Astrocyte (in vitro differentiated cells and primary cell): ENCODE results near the gene MACO1. TPM values are rescaled to one million over a fixed set of nuclear protein-coding genes. Genes with fewer than 3 reads are reported as not detected.
A peak's percentile ranks its signal among the peaks of the same experiment; 100 is the strongest.

Experiments
- DNase-seq: peaks from one replicate; pipeline ENCODE4 v3.0.0-alpha.2; 2010; ENCODE audit warnings: low read depth
- FAIRE-seq: peaks from 2 replicates; lab custom pipeline; 2011; peaks lifted over from hg19 to GRCh38; lab: Jason Lieb, UNC
- H2AFZ ChIP-seq: 2 replicates; pipeline ENCODE4 v1.6.0; 2012; ENCODE audit warnings: low read depth, low read length, inconsistent platforms
- H3K27ac ChIP-seq: 2 replicates; pipeline ENCODE4 v1.5.1; 2011; ENCODE audit warnings: low read depth, low read length, inconsistent platforms
- H3K27me3 ChIP-seq: 2 replicates; pipeline ENCODE4 v1.6.0; 2011; ENCODE audit warnings: low read length, inconsistent platforms; ENCODE audit not compliant: insufficient read depth
- H3K36me3 ChIP-seq: 2 replicates; pipeline ENCODE4 v1.5.1; 2011; ENCODE audit warnings: low read length, inconsistent platforms; ENCODE audit not compliant: insufficient read depth
- H3K4me1 ChIP-seq: 2 replicates; pipeline ENCODE4 v1.5.1; 2011; ENCODE audit warnings: low read length, inconsistent platforms; ENCODE audit not compliant: insufficient read depth
- H3K4me2 ChIP-seq: 2 replicates; pipeline ENCODE4 v1.6.0; 2012; ENCODE audit warnings: low read length, inconsistent platforms
- H3K4me3 ChIP-seq: 2 replicates; pipeline ENCODE4 v1.5.1; 2011; ENCODE audit warnings: low read depth, mild to moderate bottlenecking, low read length, inconsistent platforms; ENCODE audit not compliant: insufficient read depth
- H3K79me2 ChIP-seq: 2 replicates; pipeline ENCODE4 v1.6.0; 2012; ENCODE audit warnings: mild to moderate bottlenecking, low read length, inconsistent platforms; ENCODE audit not compliant: insufficient read depth
- H3K9ac ChIP-seq: 2 replicates; pipeline ENCODE4 v1.6.0; 2012; ENCODE audit warnings: mild to moderate bottlenecking, low read length, inconsistent platforms
- H3K9me3 ChIP-seq: 2 replicates; pipeline ENCODE4 v1.5.1; 2012; ENCODE audit warnings: low read depth, mild to moderate bottlenecking, low read length, inconsistent platforms; ENCODE audit not compliant: insufficient read depth
- H4K20me1 ChIP-seq: 2 replicates; pipeline ENCODE4 v1.6.0; 2012; ENCODE audit warnings: low read length, inconsistent platforms; ENCODE audit not compliant: insufficient read depth
- H3K27ac Mint-ChIP-seq: one replicate; pipeline ENCODE4 v1.8.0; 2021; ENCODE audit warnings: mild to moderate bottlenecking, mixed read lengths; ENCODE audit not compliant: unreplicated experiment
- H3K27me3 Mint-ChIP-seq: one replicate; pipeline ENCODE4 v1.8.0; 2021; ENCODE audit warnings: low read depth, mixed read lengths; ENCODE audit not compliant: unreplicated experiment
- H3K36me3 Mint-ChIP-seq: one replicate; pipeline ENCODE4 v1.8.0; 2021; ENCODE audit warnings: low read depth, mixed read lengths; ENCODE audit not compliant: unreplicated experiment
- H3K4me1 Mint-ChIP-seq: one replicate; pipeline ENCODE4 v1.8.0; 2021; ENCODE audit warnings: low read depth, mixed read lengths; ENCODE audit not compliant: unreplicated experiment
- H3K4me3 Mint-ChIP-seq: one replicate; pipeline ENCODE4 v1.8.0; 2021; ENCODE audit warnings: mild to moderate bottlenecking, moderate library complexity, mixed read lengths; ENCODE audit not compliant: unreplicated experiment
- H3K9me3 Mint-ChIP-seq: one replicate; pipeline ENCODE4 v1.8.0; 2021; ENCODE audit warnings: mild to moderate bottlenecking, mixed read lengths; ENCODE audit not compliant: unreplicated experiment
- EZH2 ChIP-seq: IDR thresholded peaks from 2 replicates; pipeline ENCODE4 v1.6.1; 2012; ENCODE audit warnings: mild to moderate bottlenecking, low read length, inconsistent platforms; ENCODE audit not compliant: insufficient read depth
- total RNA-seq: library from RNA; stranded (reverse); gene quantifications from 2 replicates; pipeline ENCODE4 v1.2.1, GENCODE V29; 2021
- TF ChIP-seq, protein P1 (sequence below): IDR thresholded peaks from 2 replicates; pipeline ENCODE4 v1.5.1; 2011; ENCODE audit warnings: low read depth, mild to moderate bottlenecking, inconsistent platforms, low read length, moderate library complexity; ENCODE audit not compliant: insufficient read depth

The MACO1 gene
- total RNA-seq, 1 donor from 2014 or later = 31.8 TPM

DNA sequence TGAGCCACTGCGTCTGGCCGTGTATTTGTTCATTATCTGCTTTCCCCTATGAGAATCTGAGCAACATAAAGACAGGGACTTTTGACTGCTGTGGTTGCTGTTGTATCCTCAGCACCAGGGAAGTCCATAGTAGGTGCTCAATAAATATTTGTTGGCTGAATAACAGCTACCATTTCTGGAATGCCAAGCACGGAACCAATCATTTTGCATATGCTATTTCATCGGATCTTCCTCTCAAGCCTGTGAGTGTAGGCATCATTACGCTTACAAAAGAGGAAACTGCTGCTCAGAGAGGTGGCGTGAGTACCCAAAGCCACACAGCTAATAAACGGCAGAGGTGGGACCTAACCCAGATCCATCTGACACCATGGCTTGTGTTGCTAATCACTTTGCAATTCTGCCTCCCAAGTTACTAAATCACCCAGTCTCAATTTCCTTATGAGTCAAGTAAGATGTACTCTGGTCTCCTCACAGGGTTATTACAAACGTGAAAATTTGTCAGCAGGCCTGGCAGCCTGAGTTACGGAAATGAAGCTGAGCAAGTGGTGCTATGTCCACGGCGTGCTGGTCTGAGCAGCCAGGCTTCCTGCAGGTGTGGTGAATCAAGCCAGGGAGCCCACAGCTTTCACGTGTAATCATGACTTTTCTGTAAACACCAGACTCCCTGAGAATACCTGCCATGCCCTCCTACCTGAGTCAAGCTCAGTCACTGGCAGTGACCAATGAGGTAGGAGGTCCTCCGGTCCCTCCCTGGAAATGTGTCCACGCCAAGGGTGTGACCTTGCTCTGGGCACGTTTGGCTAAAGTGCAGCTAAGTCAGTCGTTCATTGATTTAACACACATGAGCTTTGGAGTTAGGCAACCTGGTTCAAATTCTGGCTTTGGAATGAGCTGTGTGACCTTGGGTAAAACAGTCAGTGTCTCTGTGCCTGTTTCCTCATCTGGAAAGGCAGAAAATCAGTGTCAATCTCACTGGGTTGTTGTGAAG is 5.3 kb upstream of the MACO1 start:
- Histone ChIP-seq H2AFZ (no peak overlapping the region), H3K27me3 (no peaks in the 10 kb centered on the region), H3K36me3 (no peaks in the 10 kb centered on the region), H3K4me3 (no peak overlapping the region), H3K27ac (no peak overlapping the region), H3K4me1 (peaks cover 5% of the 10 kb centered on the region), H3K9me3 (no peaks in the 10 kb centered on the region), H4K20me1 (no peaks in the 10 kb centered on the region), H3K4me2 (no peak overlapping the region), H3K79me2 (no peaks in the 10 kb centered on the region), H3K9ac (no peak overlapping the region)
- FAIRE-seq (no peak), DNase-seq (peak; percentile 30)
- Mint-ChIP-seq H3K27ac (no peak overlapping the region), H3K36me3 (peaks cover 2% of the 10 kb centered on the region), H3K4me1 (peaks cover 1% of the 10 kb centered on the region), H3K4me3 (no peak overlapping the region), H3K27me3 (peaks cover 10% of the 10 kb centered on the region), H3K9me3 (peaks cover 2% of the 10 kb centered on the region)
- TF ChIP-seq, protein P1, sequence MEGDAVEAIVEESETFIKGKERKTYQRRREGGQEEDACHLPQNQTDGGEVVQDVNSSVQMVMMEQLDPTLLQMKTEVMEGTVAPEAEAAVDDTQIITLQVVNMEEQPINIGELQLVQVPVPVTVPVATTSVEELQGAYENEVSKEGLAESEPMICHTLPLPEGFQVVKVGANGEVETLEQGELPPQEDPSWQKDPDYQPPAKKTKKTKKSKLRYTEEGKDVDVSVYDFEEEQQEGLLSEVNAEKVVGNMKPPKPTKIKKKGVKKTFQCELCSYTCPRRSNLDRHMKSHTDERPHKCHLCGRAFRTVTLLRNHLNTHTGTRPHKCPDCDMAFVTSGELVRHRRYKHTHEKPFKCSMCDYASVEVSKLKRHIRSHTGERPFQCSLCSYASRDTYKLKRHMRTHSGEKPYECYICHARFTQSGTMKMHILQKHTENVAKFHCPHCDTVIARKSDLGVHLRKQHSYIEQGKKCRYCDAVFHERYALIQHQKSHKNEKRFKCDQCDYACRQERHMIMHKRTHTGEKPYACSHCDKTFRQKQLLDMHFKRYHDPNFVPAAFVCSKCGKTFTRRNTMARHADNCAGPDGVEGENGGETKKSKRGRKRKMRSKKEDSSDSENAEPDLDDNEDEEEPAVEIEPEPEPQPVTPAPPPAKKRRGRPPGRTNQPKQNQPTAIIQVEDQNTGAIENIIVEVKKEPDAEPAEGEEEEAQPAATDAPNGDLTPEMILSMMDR = no peak
- TF ChIP-seq EZH2 = no peak

- FAIRE-seq (no peak), DNase-seq (no peak)
- no peak overlapping the region for H3K4me3 Mint-ChIP-seq
- H3K4me1 Mint-ChIP-seq = peaks cover 7% of the 10 kb centered on the region
- no peak overlapping the region for H3K27ac Mint-ChIP-seq
- H3K9me3 ChIP-seq = no peaks in the 10 kb centered on the region
- H4K20me1 ChIP-seq = peaks cover 12% of the 10 kb centered on the region
- peaks cover 10% of the 10 kb centered on the region for H3K27me3 Mint-ChIP-seq
- no peak overlapping the region for H2AFZ ChIP-seq
- H3K36me3 Mint-ChIP-seq = peaks cover 2% of the 10 kb centered on the region
- no peaks in the 10 kb centered on the region for H3K36me3 ChIP-seq
- H3K4me2 ChIP-seq = no peak overlapping the region
- peaks cover 15% of the 10 kb centered on the region for H3K79me2 ChIP-seq
- TF ChIP-seq, protein P1 = no peak
- no peaks in the 10 kb centered on the region for H3K27me3 ChIP-seq
- H3K4me3 ChIP-seq = no peak overlapping the region
- H3K4me1 ChIP-seq = peaks cover 10% of the 10 kb centered on the region
- no peak overlapping the region for H3K27ac ChIP-seq
- H3K9me3 Mint-ChIP-seq = no peaks in the 10 kb centered on the region
- no peak overlapping the region for H3K9ac ChIP-seq
Observed at GRCh38 chr1:25427696-25428095, 3.0 kb upstream of the MACO1 start.
